GM21717 (cell line): Measurements from ENCODE around the gene ABCF3.

Experiments used
- ATAC-seq: cut with Tn5 transposase; IDR thresholded peaks from one replicate; pipeline ENCODE4 v1.9.1; 2021; ENCODE audit warnings: mild to moderate bottlenecking, moderate library complexity; ENCODE audit not compliant: unreplicated experiment

The ABCF3 gene

GRCh38 chr3:184230603-184231528 is 44.9 kb downstream of the ABCF3 start:
- ATAC-seq: no peak

DNA sequence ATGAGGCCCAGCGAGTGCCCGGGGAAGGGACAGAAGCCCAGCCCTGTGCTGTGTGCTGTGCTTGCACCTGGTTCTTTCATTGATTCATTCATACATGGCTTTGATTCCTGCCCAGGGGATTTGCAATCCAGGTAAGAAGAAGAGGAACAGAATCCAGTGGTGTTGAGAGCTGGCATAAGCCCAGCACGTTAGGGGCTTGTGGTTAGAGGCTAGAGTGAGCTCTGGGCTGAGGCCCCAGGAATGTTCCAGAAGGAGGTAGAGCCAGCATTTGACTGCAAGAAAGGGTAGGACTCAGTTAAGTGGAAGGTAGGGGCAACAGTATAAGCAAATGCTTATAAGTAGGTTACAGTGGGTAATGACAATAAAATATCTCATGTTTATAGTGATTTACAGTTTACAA is 45.7 kb downstream of the ABCF3 start:
- no peak for ATAC-seq

DNA sequence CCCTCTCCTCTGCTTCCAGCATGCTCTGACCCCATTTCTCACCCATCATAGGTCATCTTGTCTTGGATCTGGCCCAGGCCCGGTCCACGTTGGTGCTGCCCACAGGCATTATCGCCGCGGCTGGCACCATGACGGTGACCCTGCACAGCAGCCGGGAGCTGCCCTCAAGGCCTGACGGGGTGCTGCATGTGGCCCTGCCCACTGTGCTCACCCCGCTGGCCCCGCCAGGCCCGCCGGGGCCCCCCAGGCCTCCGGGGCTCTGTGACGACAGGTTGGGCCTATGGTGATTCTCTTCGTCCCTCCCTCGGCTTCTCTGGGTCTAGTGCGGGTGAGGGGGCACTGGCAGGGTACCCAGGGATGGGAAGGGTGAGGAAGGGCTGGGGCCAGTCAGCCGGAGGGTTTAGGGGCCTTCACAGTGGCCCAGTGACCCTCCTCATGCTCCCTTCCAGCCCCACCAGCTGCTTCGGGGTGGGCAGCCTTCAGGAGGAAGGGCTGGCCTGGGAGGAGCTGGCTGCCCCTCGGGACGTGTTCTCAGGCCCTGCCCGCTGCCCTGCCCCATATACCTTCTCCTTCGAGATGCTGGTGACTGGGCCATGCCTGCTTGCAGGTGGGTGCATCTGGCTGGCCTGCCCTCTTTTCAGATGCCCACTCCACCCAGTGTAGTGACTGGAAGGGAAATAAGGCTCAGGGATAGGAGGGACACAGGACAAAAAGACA is 47.3 kb downstream of the ABCF3 start:
- no peak for ATAC-seq

DNA sequence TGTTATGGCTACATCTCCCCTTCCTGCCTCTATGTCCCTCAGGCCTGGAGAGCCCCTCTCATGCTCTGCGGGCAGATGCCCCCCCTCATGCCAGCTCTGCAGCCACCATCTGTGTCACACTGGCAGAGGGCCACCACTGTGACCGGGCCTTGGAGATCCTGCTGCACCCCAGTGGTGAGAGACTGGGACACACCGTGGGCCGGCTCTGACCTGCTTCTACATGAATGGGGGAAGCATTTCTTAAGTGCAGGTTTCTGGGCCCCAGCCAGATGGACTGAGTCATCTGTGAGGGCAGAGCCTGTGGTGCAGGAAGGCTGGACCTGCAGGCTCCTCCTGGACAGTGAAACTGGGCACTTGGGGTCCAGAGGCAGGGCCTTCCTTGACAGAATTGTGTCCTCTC is 48.2 kb downstream of the ABCF3 start:
- ATAC-seq: no peak

GRCh38 chr3:184234671-184235380 is 48.8 kb downstream of the ABCF3 start:
- no peak for ATAC-seq

DNA sequence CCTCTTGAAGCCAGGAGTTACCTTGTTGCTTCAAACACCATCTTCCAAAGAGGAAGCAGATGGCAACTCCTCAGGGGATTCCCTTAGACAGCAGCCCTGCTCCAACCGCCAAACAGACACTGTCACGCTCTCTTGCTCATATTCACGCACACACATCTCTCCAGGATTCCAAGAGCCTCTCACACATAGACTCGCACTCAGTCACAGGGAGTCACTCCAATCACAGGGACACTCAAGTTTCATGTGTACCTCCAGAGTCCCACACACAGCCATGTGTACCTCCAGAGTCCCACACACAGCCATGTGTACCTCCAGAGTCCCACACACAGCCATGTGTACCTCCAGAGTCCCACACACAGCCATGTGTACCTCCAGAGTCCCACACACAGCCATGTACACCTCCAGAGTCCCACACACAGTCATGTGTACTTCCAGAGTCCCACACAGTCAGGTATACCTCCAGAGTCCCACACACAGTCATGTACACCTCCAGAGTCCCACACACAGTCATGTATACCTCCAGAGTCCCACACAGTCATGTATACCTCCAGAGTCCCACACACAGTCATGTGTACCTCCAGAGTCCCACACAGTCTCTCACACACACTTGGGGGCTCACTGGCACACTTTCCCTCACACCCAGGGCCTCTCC is 49.5 kb downstream of the ABCF3 start:
- no peak for ATAC-seq

GRCh38 chr3:184236033-184236410 is 50.0 kb downstream of the ABCF3 start:
- no peak for ATAC-seq

DNA sequence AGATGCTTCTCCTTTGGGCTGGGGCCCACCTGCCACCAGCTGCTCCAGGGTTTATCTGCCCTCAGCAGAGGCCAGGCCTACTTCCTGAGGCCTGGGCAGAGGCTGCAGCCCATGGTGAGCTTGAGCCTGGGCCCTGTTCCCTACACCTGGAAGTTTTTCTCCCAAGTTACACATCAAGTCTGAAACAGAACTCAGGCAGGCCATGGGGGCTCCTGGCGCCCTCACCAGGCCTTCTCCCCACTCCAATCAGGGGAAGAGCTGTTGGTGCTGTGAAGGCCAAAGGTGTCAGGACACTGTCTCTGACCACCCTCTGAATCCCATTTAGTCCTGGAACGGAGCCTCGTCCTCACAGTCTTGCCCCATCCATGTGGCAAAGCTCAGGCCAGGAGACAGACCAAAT is 50.6 kb downstream of the ABCF3 start:
- no peak for ATAC-seq

GRCh38 chr3:184237211-184237610 is 51.2 kb downstream of the ABCF3 start:
- no peak for ATAC-seq

GRCh38 chr3:184237807-184238206 is 51.8 kb downstream of the ABCF3 start:
- ATAC-seq: no peak

DNA sequence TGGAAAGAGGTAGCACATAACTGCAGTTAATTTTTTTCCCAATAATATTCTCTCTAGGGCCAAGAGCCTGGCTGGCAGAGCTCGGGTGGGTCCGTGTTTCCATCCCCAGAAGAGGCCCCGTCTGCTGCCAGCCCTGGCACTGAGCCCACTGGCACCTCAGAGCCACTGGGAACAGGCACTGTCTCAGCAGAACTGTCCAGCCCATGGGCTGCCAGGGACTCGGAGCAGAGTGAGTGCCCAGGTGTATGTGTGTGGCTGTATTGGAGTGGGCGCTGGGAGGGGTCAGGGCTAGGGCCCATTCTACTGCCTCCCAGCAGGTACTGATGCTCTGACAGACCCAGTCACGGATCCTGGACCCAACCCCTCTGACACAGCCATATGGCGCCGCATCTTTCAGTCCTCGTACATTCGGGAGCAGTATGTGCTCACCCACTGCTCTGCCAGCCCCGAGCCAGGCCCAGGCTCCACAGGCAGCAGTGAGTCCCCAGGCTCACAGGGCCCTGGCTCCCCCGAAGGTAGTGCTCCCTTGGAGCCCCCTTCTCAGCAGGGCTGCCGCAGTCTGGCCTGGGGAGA is 52.3 kb downstream of the ABCF3 start:
- no peak for ATAC-seq

DNA sequence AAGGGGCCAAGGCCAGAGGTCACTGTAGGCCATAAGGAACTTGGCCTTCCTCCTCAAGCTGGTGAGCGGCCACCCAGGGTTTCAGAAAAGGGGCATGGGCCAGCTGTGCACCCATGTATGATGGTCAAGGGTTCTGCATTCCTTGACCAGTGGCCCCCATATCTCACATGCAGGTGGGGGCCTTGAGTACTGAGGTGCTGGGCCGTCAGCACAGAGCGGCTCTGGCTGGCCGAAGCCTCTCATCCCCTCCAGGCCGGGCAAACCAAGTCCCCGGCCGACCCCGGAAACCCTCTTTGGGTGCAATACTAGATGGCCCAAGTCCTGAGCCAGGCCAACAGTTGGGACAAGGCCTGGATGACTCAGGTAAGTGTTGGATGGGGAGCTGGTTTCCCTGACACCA is 53.2 kb downstream of the ABCF3 start:
- ATAC-seq: no peak

- ATAC-seq: no peak
Observed at GRCh38 chr3:184239708-184240107, 53.7 kb downstream of the ABCF3 start.

GRCh38 chr3:184240384-184241140 is 54.6 kb downstream of the ABCF3 start:
- no peak for ATAC-seq

- ATAC-seq: no peak
Observed at GRCh38 chr3:184241141-184241446, 55.1 kb downstream of the ABCF3 start.

GRCh38 chr3:184241447-184242296 is 55.7 kb downstream of the ABCF3 start:
- ATAC-seq: no peak

DNA sequence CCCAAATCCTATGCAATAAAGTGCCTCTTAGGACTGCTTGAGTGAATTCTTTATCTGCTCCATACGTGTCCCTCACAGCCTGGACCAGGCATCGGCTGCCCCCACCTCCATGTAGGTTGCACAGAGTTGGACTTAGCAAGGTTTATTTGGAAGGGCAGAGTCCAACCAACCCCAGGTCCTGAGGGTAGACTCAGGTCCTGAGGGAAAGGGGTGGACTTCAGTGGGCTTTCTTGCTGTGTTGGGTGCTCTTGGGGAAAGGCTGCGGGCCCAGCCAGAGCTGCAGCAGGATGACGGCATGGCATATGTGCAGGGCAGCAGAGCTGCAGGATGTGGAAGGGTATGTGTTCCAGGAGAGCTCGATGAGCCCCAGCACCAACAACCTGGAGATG is 56.3 kb downstream of the ABCF3 start:
- ATAC-seq: no peak
